ENCODE data around the gene PTPRO. TPM values are rescaled to one million over a fixed set of nuclear protein-coding genes. Genes with fewer than 3 reads are reported as not detected.
A peak's percentile ranks its signal among the peaks of the same experiment; 100 is the strongest.

PTPRO gene
- total and polyA plus RNA-seq, 10 of the 15 experiments (the other 5 are each of a cell fraction or from before 2014, with no cell fraction given), result 1.2 to 5.3 (median 3.5) TPM

GRCh38 chr12:15527201-15528080 lies 205.1 kb downstream of the PTPRO start:
- RAD21 ChIA-PET (ENCODE audit: unreplicated experiment), result interaction anchor here (0.9 to 11.8 kb wide), 7 partner anchors 19 to 364 kb away, joined by 3 to 609 read pairs (median 4); no protein-coding TSS in a partner anchor
- Histone ChIP-seq H3K79me2 (ENCODE audit: control insufficient read depth, insufficient read depth, low read length) (no peaks in the 10 kb centered on the region), H3K4me3 (no peak overlapping the region), H3K27ac (ENCODE audit: control insufficient read depth, insufficient read depth) (no peak overlapping the region), H3K27me3 (replicated peaks in 1 of 2; ENCODE audit: control insufficient read depth in 2 of 2, insufficient read depth in 2 of 2, low read length in 1 of 2) (no peaks in the 10 kb centered on the region; a peak in 1 of 4 replicates), H3K9me3 (replicated peaks; ENCODE audit: control insufficient read depth, insufficient read depth, low read length) (no peaks in the 10 kb centered on the region), H3K4me1 (ENCODE audit: control insufficient read depth, insufficient read depth, low read length) (no peaks in the 10 kb centered on the region), H2AFZ (ENCODE audit: control insufficient read depth, low read depth, low read length) (no peak overlapping the region), H3K36me3 (ENCODE audit: control insufficient read depth in 2 of 2, insufficient read depth in 2 of 2, low read length in 1 of 2) (no peaks in the 10 kb centered on the region), H3K4me2 (ENCODE audit: control insufficient read depth, insufficient read depth) (no peak overlapping the region), H3K9ac (ENCODE audit: control insufficient read depth, insufficient read depth, low read length) (no peak overlapping the region), H4K20me1 (ENCODE audit: control insufficient read depth, insufficient read depth) (no peaks in the 10 kb centered on the region)
- no peak for TF ChIP-seq IKZF2 (IDR thresholded peaks at IDR 0.05)
- no peak for TF ChIP-seq NKRF (conservative IDR thresholded peaks at IDR 0.05)
- TF ChIP-seq ZNF207 (IDR thresholded peaks at IDR 0.05; ENCODE audit: borderline replicate concordance), result no peak
- no peak for TF ChIP-seq USF2 (IDR thresholded peaks at IDR 0.05; ENCODE audit: borderline replicate concordance, low read depth, low read length)
- peak; percentile 81 for TF ChIP-seq RFX5 (IDR thresholded peaks at IDR 0.05; ENCODE audit: low read depth, low read length)
- peak; percentile 42; the same call in 1 of the 2 replicates for TF ChIP-seq SPI1 (IDR thresholded peaks at IDR 0.05; ENCODE audit: borderline replicate concordance, insufficient read depth, low read depth, low read length)
- peak; percentile 7 to 33 (median 9); a peak in 2 of 6 replicates for TF ChIP-seq CTCF (IDR thresholded peaks at IDR 0.05 in 2 of 3, conservative IDR thresholded peaks at IDR 0.05 in 1 of 3; ENCODE audit: control insufficient read depth in 2 of 3, extremely low read depth in 1 of 3, insufficient read depth in 1 of 3, low read depth in 3 of 3, low read length in 3 of 3)
- peak; percentile 30 for TF ChIP-seq RAD21 (IDR thresholded peaks at IDR 0.05; ENCODE audit: insufficient read depth, low read depth, low read length)
- DNase-seq (ENCODE audit: low read depth, low spot score) (no peak), FAIRE-seq (no peak), ATAC-seq (peak; percentile 55)
- intact Hi-C loops (cut with micrococcal nuclease; ENCODE audit: unreplicated experiment), result loop anchor here (10.0 kb wide), 1 partner anchor 523 kb away; no protein-coding TSS in a partner anchor
- CTCF ChIA-PET, result interaction anchor here (0.5 to 13.6 kb wide), 10 partner anchors 20 to 521 kb away, joined by 3 to 1078 read pairs (median 4); no protein-coding TSS in a partner anchor
- in situ Hi-C loops (cut with MboI), result no loop called here
- SMC1A ChIA-PET (ENCODE audit: uncharacterized antibody, unreplicated experiment), result interaction anchor here (0.6 to 13.5 kb wide), 8 partner anchors 24 to 383 kb away, joined by 3 to 853 read pairs (median 4); no protein-coding TSS in a partner anchor
- POLR2A ChIA-PET, result interaction anchor here (0.6 to 0.7 kb wide), 2 partner anchors 18 to 59 kb away, joined by 4 to 6 read pairs; no protein-coding TSS in a partner anchor
- 31% methylated on average over 8 of the region's 8 CpGs for WGBS (ENCODE audit: insufficient coverage, insufficient replicate concordance, low lambda C conversion rate, missing lambda C conversion rate)
- BruUV-seq (replicated peaks), result no TSS peak

Data from GM12878 (cell line).